ENCODE results near the gene IFNG.
"Not testable (repeated sequence)": the region's sequence is repeated elsewhere in the genome, so short reads cannot be mapped to it uniquely, and the experiment has no call there.

IFNG gene

GRCh38 chr12:68159681-68160304, at the start of gene IFNG:
Gene IFNG (minus strand): TSS chr12:68159740. CDS start chr12:68159615, 125 bp downstream.
- DNase-seq = no peak

- not testable (repeated sequence) for DNase-seq
Observed at GRCh38 chr12:68209048-68209728, 49.6 kb upstream of the IFNG start.

GRCh38 chr12:68207276-68207675, 47.7 kb upstream of the IFNG start:
- no peak for DNase-seq

- no peak for DNase-seq
Observed at GRCh38 chr12:68206446-68206845, 46.9 kb upstream of the IFNG start.

- no peak for DNase-seq
Observed at GRCh38 chr12:68203460-68203875, 43.9 kb upstream of the IFNG start.

- no peak for DNase-seq
Observed at GRCh38 chr12:68200854-68201253, 41.3 kb upstream of the IFNG start.

GRCh38 chr12:68199127-68199526, 39.6 kb upstream of the IFNG start:
- DNase-seq = no peak

GRCh38 chr12:68198507-68199086, 39.1 kb upstream of the IFNG start:
- no peak for DNase-seq

GRCh38 chr12:68190301-68190700, 30.8 kb upstream of the IFNG start:
- DNase-seq = no peak

- DNase-seq = no peak
Observed at GRCh38 chr12:68189821-68190242, 30.3 kb upstream of the IFNG start.

- no peak for DNase-seq
Observed at GRCh38 chr12:68185598-68185997, 26.1 kb upstream of the IFNG start.

- no peak for DNase-seq
Observed at GRCh38 chr12:68180792-68181744, 21.5 kb upstream of the IFNG start.

GRCh38 chr12:68178774-68179439, 19.4 kb upstream of the IFNG start:
- no peak for DNase-seq

- DNase-seq = no peak
Observed at GRCh38 chr12:68178184-68178583, 18.6 kb upstream of the IFNG start.

GRCh38 chr12:68177562-68177961, 18.0 kb upstream of the IFNG start:
- no peak for DNase-seq

- DNase-seq = no peak
Observed at GRCh38 chr12:68176257-68176656, 16.7 kb upstream of the IFNG start.

GRCh38 chr12:68175557-68176061, 16.1 kb upstream of the IFNG start:
- DNase-seq = peak; percentile 45

- DNase-seq = not testable (repeated sequence)
Observed at GRCh38 chr12:68174761-68175160, 15.2 kb upstream of the IFNG start.

GRCh38 chr12:68173792-68174191, 14.3 kb upstream of the IFNG start:
- no peak for DNase-seq

GRCh38 chr12:68170726-68171125, 11.2 kb upstream of the IFNG start:
- no peak for DNase-seq

- no peak for DNase-seq
Observed at GRCh38 chr12:68169213-68169889, 9.8 kb upstream of the IFNG start.
